ENCODE data around the gene SLC38A10.

SLC38A10 gene

DNA sequence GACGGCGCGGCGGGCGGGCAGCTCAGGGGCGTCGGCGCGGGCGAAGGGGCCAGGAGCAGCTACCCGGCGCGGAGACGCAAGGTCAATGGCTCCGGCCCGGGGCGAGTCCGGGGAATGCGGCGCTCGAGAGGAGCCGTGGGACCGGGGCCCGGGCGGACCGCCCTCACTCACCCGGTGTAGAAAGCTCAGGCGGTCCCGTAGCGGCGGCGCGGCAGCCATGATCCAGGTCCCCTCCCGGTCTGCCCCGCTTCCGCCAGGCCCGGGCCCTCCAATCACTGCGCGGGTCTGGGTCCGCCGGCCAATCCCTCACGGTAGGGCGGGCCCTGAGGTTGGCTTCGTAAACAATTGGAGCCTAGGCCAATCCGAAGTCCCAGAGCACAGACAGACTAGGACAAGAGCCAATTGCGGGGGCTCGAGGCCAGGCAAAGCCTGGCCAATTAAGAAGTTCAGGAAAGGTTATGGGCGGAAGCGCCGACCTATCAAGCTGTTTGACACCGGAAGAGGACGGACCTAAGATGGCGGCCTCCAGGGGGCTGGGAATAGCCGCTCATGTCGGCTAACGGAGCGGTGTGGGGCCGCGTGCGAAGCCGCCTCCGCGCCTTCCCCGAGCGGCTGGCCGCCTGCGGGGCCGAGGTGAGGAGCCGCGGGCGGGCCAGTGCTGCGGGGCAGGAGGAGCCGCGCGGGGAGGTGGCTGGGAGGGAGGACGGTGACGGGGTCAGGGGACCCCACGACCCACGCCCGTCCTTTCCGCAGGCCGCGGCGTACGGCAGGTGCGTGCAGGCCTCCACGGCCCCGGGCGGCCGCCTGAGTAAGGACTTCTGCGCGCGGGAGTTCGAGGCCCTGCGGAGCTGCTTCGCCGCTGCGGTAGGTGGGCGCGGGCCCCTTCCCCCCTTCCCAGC, 56.0 kb downstream of the SLC38A10 start, which contains the start of the genes NDUFAF8 and TEPSIN:
Gene NDUFAF8 (plus strand): TSS at position 504 of the 899 bp plus-strand sequence. CDS start 46 bp downstream, at position 550.
Gene TEPSIN (minus strand): TSS at position 241 of the 899 bp plus-strand sequence. CDS start 22 bp downstream, at position 219.
- H3K27me3 ChIP-seq (ENCODE audit: control insufficient read depth, insufficient read depth, low read length) = no peaks in the 10 kb centered on the region
- H3K4me3 ChIP-seq (ENCODE audit: low read length) = peak within 1 kb of the TSS; percentile 83
- peaks cover 12% of the 10 kb centered on the region for H3K36me3 ChIP-seq (ENCODE audit: insufficient read depth, low read length)
- H3K4me2 ChIP-seq (ENCODE audit: low read length) = peak within 1 kb of the TSS; percentile 100
- H3K4me1 ChIP-seq (ENCODE audit: control insufficient read depth, insufficient read depth, low read length) = peaks cover 22% of the 10 kb centered on the region
- H3K9me3 ChIP-seq (replicated peaks; ENCODE audit: low read length) = no peaks in the 10 kb centered on the region
- peak within 1 kb of the TSS; percentile 89 for H3K9ac ChIP-seq (ENCODE audit: low read depth, low read length)

DNA sequence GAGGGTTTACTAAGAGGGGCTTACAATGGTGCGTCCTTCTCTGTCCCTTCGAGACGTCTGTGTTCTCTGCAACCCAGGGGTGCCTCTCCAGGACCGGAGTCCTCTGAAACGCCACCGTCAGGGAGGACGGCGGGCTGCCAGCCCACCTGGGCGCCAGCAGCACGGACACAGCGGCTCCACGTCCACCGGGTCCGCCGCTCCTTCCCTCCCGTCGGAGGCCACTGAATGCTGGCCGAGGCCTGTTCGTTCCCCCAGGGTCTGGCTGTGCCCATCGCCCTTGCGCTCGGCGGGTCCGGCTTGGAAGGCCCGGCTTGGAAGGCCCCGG, 56.7 kb downstream of the SLC38A10 start:
- H3K4me3 ChIP-seq (ENCODE audit: low read length) = peak overlapping the region; percentile 80
- H3K9ac ChIP-seq (ENCODE audit: low read depth, low read length) = peak overlapping the region; percentile 87
- peaks cover 22% of the 10 kb centered on the region for H3K4me1 ChIP-seq (ENCODE audit: control insufficient read depth, insufficient read depth, low read length)
- H3K27me3 ChIP-seq (ENCODE audit: control insufficient read depth, insufficient read depth, low read length) = no peaks in the 10 kb centered on the region
- peaks cover 12% of the 10 kb centered on the region for H3K36me3 ChIP-seq (ENCODE audit: insufficient read depth, low read length)
- no peaks in the 10 kb centered on the region for H3K9me3 ChIP-seq (replicated peaks; ENCODE audit: low read length)
- peak overlapping the region; percentile 93 for H3K4me2 ChIP-seq (ENCODE audit: low read length)

DNA sequence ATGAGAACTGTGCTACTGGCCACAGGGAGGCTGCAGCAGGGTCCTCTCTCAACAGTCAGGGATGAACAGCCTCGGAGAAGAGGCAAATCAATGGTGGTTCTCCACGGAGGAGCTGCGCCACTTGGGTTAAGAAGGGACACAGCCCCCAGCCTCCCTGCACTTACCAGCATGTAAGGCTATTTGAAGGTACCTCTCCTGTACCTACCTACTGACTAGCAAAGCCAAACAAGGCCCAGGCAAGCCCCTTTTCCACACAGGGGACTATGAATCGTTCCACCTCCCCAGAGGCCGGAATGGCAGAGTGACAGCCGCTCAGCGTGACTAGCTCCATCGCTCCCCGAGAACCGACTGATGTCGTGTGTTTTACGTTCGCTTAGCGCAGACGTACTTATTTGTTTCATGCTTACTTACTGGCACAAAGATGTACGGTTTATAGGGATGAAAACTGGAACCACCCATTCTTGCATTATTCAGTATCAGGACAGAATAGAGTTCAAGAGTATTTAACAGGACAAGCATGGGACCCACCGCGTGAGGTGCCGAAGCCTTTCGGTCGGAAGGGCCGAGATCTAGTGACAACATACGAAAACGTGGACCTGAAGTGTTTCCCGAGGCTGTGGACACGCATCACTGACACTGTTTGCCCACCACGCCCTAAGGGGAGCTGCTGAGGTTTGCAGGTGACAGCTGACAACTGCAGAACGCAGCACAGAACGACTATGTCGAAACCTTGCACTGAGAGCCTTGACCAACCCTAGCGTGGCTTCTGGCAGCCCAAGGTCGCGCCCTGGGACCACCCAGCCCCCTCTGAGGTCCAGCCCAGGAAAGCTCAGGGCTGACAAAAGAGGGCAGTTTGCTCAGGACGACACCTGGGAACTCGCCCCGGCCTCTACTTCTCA, 57.3 kb downstream of the SLC38A10 start:
- peaks cover 22% of the 10 kb centered on the region for H3K4me1 ChIP-seq (ENCODE audit: control insufficient read depth, insufficient read depth, low read length)
- peak overlapping the region; percentile 80 for H3K4me3 ChIP-seq (ENCODE audit: low read length)
- peak overlapping the region; percentile 87 for H3K9ac ChIP-seq (ENCODE audit: low read depth, low read length)
- no peaks in the 10 kb centered on the region for H3K27me3 ChIP-seq (ENCODE audit: control insufficient read depth, insufficient read depth, low read length)
- H3K9me3 ChIP-seq (replicated peaks; ENCODE audit: low read length) = no peaks in the 10 kb centered on the region
- H3K4me2 ChIP-seq (ENCODE audit: low read length) = peak overlapping the region; percentile 93
- H3K36me3 ChIP-seq (ENCODE audit: insufficient read depth, low read length) = peaks cover 15% of the 10 kb centered on the region

DNA sequence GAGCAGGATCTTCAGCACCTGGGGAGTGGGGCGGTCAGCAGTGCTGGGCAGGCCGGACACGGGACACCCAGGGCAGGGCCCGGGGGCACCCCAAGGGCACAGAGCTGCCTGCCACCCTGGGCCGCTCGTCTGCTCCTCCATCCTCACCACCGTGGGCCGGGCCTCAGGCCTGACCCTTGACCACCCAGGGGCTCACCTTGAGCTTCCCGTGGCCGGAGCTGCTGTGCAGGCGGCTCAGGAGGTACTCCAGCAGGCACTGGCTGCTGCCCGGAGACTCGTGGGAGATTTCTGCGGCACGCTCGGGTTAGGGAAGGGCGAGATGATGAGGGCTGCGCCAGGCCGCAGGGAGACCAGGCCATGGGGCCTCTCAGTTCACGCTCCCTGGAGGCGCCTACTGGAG, 58.3 kb downstream of the SLC38A10 start:
- Histone ChIP-seq H3K4me2 (ENCODE audit: low read length) (no peak overlapping the region), H3K9me3 (replicated peaks; ENCODE audit: low read length) (no peaks in the 10 kb centered on the region), H3K4me3 (ENCODE audit: low read length) (no peak overlapping the region), H3K27me3 (ENCODE audit: control insufficient read depth, insufficient read depth, low read length) (no peaks in the 10 kb centered on the region), H3K9ac (ENCODE audit: low read depth, low read length) (no peak overlapping the region), H3K36me3 (ENCODE audit: insufficient read depth, low read length) (peaks cover 17% of the 10 kb centered on the region), H3K4me1 (ENCODE audit: control insufficient read depth, insufficient read depth, low read length) (peaks cover 22% of the 10 kb centered on the region)

DNA sequence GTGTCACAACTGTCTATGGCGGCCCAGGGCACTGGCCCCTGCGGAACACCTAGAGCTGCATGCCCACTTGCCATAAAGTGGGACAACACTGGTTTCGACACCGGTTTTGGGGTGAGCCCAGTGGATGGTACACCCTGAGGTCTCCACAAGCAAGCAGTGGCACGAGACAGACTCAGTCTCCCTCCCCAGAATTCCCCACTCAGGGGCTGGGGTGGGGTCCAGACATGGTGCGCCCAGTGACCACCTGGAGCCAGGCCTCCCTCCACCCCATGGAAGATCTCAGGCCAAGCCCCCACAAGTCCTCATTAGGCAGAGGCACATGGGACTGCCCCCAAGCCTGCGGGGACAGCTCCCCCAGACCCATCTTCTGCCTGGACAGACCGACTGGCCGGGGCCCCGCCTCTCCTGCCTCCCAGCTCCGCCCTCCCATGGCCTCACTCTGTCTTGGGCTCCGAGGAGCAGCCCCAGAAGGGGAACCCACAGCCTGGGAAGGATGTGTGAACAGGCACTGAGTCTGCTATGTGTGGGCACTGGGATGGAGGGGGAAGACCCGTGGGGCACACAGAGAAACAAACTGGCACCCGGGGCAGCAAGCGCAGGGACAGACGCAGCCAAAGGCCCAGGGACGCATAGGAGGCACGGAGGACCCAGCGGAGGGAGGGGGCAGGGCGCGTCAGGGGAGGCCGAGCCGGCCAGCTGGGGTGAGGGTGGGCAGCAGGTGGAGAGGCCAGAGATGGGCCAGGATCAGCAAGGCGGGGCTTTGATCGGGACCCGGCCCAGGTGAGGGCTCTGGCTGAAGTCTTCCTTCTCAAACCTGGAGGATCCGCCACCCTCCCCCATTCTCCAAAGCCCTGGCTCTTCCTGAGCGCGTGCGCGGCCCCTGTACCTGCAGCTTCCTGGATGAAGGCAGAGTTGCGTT, 59.0 kb downstream of the SLC38A10 start:
- no peaks in the 10 kb centered on the region for H3K27me3 ChIP-seq (ENCODE audit: control insufficient read depth, insufficient read depth, low read length)
- H3K9me3 ChIP-seq (replicated peaks; ENCODE audit: low read length) = no peaks in the 10 kb centered on the region
- H3K4me1 ChIP-seq (ENCODE audit: control insufficient read depth, insufficient read depth, low read length) = peaks cover 22% of the 10 kb centered on the region
- H3K36me3 ChIP-seq (ENCODE audit: insufficient read depth, low read length) = peaks cover 18% of the 10 kb centered on the region
- H3K4me2 ChIP-seq (ENCODE audit: low read length) = no peak overlapping the region
- no peak overlapping the region for H3K4me3 ChIP-seq (ENCODE audit: low read length)
- H3K9ac ChIP-seq (ENCODE audit: low read depth, low read length) = no peak overlapping the region

DNA sequence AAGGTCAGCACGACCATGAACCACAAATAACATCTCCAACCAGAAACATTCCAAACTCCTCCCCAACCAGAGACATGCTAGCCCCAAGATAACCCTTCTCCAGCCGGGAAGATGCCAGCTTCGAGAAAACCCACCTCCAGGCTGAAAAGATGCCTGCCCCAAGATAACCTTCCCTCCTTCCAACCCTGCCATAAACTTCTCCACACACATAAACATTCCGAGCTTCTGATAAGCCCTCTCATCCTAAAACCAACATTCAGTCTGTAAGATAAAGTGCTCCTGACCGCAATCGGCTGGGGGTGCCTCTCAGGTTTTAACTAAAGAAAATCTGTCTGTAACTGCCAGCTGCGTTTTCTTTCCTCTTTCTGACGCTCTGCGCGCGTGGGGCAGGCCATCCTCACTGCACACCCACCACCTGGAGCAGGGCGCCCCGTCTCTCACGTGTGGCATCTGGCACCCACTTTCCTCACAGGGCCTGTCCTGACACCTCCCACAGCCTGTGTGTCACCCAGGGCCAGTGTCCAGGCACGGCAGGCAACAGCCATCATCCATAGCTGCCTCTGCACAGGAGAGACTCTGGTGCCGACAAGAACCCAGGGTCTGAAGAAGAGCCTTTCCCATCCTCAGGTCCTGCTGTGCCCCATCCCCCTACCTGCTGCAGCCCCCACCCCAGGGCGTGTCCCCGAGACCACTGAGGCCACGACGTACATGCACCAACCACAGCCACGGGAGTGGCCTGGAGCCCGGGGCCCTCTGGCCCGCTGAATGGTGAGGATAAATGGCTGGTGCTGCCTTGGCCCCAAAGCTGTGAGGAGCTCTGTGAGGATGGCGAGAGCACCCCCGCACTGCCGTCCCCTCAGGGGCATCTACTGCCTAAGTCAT, 59.9 kb downstream of the SLC38A10 start:
- Histone ChIP-seq H3K36me3 (ENCODE audit: insufficient read depth, low read length) (peaks cover 24% of the 10 kb centered on the region), H3K4me1 (ENCODE audit: control insufficient read depth, insufficient read depth, low read length) (peaks cover 13% of the 10 kb centered on the region), H3K4me2 (ENCODE audit: low read length) (no peak overlapping the region), H3K9me3 (replicated peaks; ENCODE audit: low read length) (no peaks in the 10 kb centered on the region), H3K9ac (ENCODE audit: low read depth, low read length) (no peak overlapping the region), H3K4me3 (ENCODE audit: low read length) (no peak overlapping the region), H3K27me3 (ENCODE audit: control insufficient read depth, insufficient read depth, low read length) (no peaks in the 10 kb centered on the region)

DNA sequence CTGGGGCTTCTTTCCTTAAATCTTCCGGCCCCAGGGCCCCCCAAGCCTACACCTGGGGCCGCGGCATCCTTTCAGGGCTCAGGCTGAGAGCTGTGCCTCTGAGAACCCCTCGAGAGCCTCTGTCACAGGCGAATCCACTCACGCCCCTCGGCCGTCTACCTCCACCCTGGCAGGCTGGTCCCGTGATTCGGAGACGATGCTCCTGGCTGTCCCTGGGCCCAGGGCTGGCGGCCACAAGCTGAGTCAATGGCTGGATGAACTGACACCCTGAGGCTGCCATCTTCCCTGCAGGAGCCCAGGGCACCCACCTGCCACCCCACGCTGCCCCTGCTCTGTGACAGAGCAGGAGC, 60.6 kb downstream of the SLC38A10 start:
- H3K36me3 ChIP-seq (ENCODE audit: insufficient read depth, low read length) = peaks cover 30% of the 10 kb centered on the region
- H3K4me1 ChIP-seq (ENCODE audit: control insufficient read depth, insufficient read depth, low read length) = peaks cover 9% of the 10 kb centered on the region
- H3K4me2 ChIP-seq (ENCODE audit: low read length) = no peak overlapping the region
- H3K4me3 ChIP-seq (ENCODE audit: low read length) = no peak overlapping the region
- H3K9ac ChIP-seq (ENCODE audit: low read depth, low read length) = no peak overlapping the region
- H3K9me3 ChIP-seq (replicated peaks; ENCODE audit: low read length) = no peaks in the 10 kb centered on the region
- H3K27me3 ChIP-seq (ENCODE audit: control insufficient read depth, insufficient read depth, low read length) = no peaks in the 10 kb centered on the region

DNA sequence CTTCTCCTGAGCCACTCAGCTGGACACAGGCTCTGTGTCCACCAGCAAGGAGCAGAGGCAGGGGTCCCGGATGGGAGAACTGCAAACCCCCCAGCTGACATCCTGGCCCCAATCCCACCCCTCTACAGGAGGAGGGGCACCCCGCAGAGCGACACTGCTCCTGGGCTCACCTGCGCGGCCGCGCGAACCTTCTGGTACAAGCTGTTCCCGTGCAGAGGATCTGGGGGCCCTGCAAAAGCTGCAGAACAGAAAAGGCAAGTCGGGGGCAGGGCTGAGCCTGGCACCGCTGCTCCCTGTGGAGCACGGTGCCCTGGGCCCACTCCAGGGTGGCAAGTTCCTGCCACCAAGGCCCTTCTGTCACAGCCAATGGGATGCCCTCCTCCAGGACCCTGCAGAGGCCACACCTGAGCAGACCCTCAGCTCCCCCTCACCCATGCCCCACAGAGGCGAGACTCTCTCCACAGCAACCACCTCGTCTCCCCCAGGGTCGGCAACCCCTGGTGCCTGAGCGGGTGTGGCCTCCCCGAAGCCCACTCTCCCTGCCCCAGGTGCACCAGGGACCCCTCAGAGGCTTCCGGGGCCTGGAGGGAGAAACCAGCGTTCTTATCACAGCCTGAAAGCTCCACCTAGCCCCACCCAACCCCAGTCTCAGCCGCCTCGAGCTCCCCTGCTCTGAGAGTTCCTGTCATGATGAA, 61.1 kb downstream of the SLC38A10 start:
- no peak overlapping the region for H3K4me3 ChIP-seq (ENCODE audit: low read length)
- H3K27me3 ChIP-seq (ENCODE audit: control insufficient read depth, insufficient read depth, low read length) = no peaks in the 10 kb centered on the region
- H3K9me3 ChIP-seq (replicated peaks; ENCODE audit: low read length) = no peaks in the 10 kb centered on the region
- H3K36me3 ChIP-seq (ENCODE audit: insufficient read depth, low read length) = peaks cover 30% of the 10 kb centered on the region
- no peak overlapping the region for H3K9ac ChIP-seq (ENCODE audit: low read depth, low read length)
- H3K4me1 ChIP-seq (ENCODE audit: control insufficient read depth, insufficient read depth, low read length) = peaks cover 9% of the 10 kb centered on the region
- H3K4me2 ChIP-seq (ENCODE audit: low read length) = no peak overlapping the region

DNA sequence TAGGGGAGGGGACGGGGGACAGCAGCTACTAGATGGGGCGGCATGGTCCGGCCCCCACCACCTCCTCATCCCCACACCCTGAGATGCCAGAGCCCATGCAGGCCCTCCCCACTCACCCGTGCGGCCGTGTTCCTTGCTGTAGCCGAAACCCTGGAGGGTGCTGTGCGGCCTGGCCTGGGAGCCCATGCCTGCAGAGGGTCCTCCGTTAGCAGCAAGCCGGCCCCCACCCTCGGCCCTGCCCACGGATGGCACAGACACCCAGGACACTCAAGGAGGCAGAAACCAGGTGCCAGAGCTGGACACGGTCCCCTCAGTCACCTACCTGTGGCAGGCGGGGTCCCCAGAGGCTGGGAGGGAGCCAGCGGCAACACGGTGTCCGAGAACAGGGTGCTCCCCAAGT, 61.8 kb downstream of the SLC38A10 start:
- H3K4me1 ChIP-seq (ENCODE audit: control insufficient read depth, insufficient read depth, low read length) = peaks cover 9% of the 10 kb centered on the region
- no peak overlapping the region for H3K4me2 ChIP-seq (ENCODE audit: low read length)
- H3K9ac ChIP-seq (ENCODE audit: low read depth, low read length) = no peak overlapping the region
- peaks cover 30% of the 10 kb centered on the region for H3K36me3 ChIP-seq (ENCODE audit: insufficient read depth, low read length)
- no peaks in the 10 kb centered on the region for H3K27me3 ChIP-seq (ENCODE audit: control insufficient read depth, insufficient read depth, low read length)
- no peak overlapping the region for H3K4me3 ChIP-seq (ENCODE audit: low read length)
- H3K9me3 ChIP-seq (replicated peaks; ENCODE audit: low read length) = no peaks in the 10 kb centered on the region
